HepG2 (cell line): Measurements from ENCODE around the gene SERPINE2. TPM values are rescaled to one million over a fixed set of nuclear protein-coding genes. Genes with fewer than 3 reads are reported as not detected.

Source experiments
- CSRNP2 ChIP-seq: sonication (generic); formaldehyde crosslinking; conservative IDR thresholded peaks from 2 replicates; pipeline ENCODE4 v1.8.0; 2022; ENCODE audit warnings: low read depth, missing genetic modification reagents
- CTCF ChIP-seq: sonication (generic); formaldehyde crosslinking; IDR thresholded peaks from 2 replicates; pipeline ENCODE4 v1.5.0; 2020; ENCODE audit warnings: mild to moderate bottlenecking, missing genetic modification reagents, moderate library complexity
- E2F5 ChIP-seq: sonication (generic); formaldehyde crosslinking; conservative IDR thresholded peaks from 2 replicates; pipeline ENCODE4 v1.4.0; 2020; ENCODE audit warnings: missing genetic modification reagents
- EP300 ChIP-seq, 3 experiments: sonication (generic) in 1 of 3; formaldehyde crosslinking in 1 of 3; IDR thresholded peaks; 2 replicates each; pipeline versions ENCODE4 v1.5.1 to v1.6.1; 2011 to 2020; ENCODE audit warnings: low read depth in 2 of 3, low read length in 2 of 3, borderline replicate concordance in 1 of 3, improper control_type of control experiment in 1 of 3, mild to moderate bottlenecking in 1 of 3, missing genetic modification reagents in 1 of 3, moderate library complexity in 1 of 3
- GPN1 ChIP-seq: sonication (generic); formaldehyde crosslinking; IDR thresholded peaks from 2 replicates; pipeline ENCODE4 v1.5.1; 2020; ENCODE audit warnings: missing genetic modification reagents, borderline replicate concordance
- HNRNPLL ChIP-seq: fragments of 200-400 bp; formaldehyde crosslinking; IDR thresholded peaks from 2 replicates; pipeline ENCODE4 v1.6.1; 2017; ENCODE audit warnings: mild to moderate bottlenecking, low read depth, low read length; ENCODE audit not compliant: poor library complexity, severe bottlenecking
- KDM1A ChIP-seq: IDR thresholded peaks from 2 replicates; pipeline ENCODE4 v1.6.1; 2016; ENCODE audit warnings: missing compliant biosample characterization
- KDM3A ChIP-seq: IDR thresholded peaks from 2 replicates; pipeline ENCODE4 v1.6.1; 2018; ENCODE audit warnings: low read depth, missing compliant biosample characterization
- KMT2A ChIP-seq: sonication (generic); formaldehyde crosslinking; IDR thresholded peaks from 2 replicates; pipeline ENCODE4 v1.4.0; 2020; ENCODE audit warnings: missing genetic modification reagents
- MED8 ChIP-seq: sonication (generic); formaldehyde crosslinking; IDR thresholded peaks from 2 replicates; pipeline ENCODE4 v1.8.1; 2023; ENCODE audit warnings: mild to moderate bottlenecking, missing genetic modification reagents; ENCODE audit not compliant: insufficient replicate concordance
- NR2F1 ChIP-seq, 2 experiments: fragments of 450-650 bp in 1 of 2; formaldehyde crosslinking in 1 of 2; IDR thresholded peaks; 2 replicates each; pipeline versions ENCODE4 v1.5.0 to v1.6.1; 2016 to 2020; ENCODE audit warnings: mild to moderate bottlenecking in 1 of 2, missing compliant biosample characterization in 1 of 2, missing genetic modification reagents in 1 of 2, moderate library complexity in 1 of 2
- PHF8 ChIP-seq: sonication (generic); formaldehyde crosslinking; IDR thresholded peaks from 2 replicates; pipeline ENCODE4 v1.5.0; 2020; ENCODE audit warnings: missing genetic modification reagents
- PTBP1 ChIP-seq: fragments of 200-400 bp; formaldehyde crosslinking; IDR thresholded peaks from 2 replicates; pipeline ENCODE4 v1.6.1; 2018; ENCODE audit warnings: low read length, low read depth; ENCODE audit not compliant: poor library complexity, severe bottlenecking
- SAP130 ChIP-seq: IDR thresholded peaks from 2 replicates; pipeline ENCODE4 v1.6.1; 2016; ENCODE audit warnings: low read depth
- U2AF1 ChIP-seq: fragments of 200-400 bp; formaldehyde crosslinking; optimal IDR thresholded peaks from 2 replicates; pipeline ENCODE3; 2017; ENCODE audit warnings: mild to moderate bottlenecking, low read depth, low read length
- ZBED4 ChIP-seq: sonication (generic); formaldehyde crosslinking; IDR thresholded peaks from 2 replicates; pipeline ENCODE4 v1.4.0; 2020; ENCODE audit warnings: missing genetic modification reagents, borderline replicate concordance
- ZBTB1 ChIP-seq: sonication (generic); formaldehyde crosslinking; IDR thresholded peaks from 2 replicates; pipeline ENCODE4 v1.4.0; 2020; ENCODE audit warnings: missing genetic modification reagents, borderline replicate concordance
- ZMYM3 ChIP-seq: sonication (generic); formaldehyde crosslinking; IDR thresholded peaks from 2 replicates; pipeline ENCODE4 v1.5.1; 2020; ENCODE audit warnings: mild to moderate bottlenecking, missing genetic modification reagents
- polyA plus RNA-seq, 8 experiments: library from polyadenylated mRNA; depleted of rRNA in 3 of 8; stranded (reverse) in 7 of 8; unstranded in 1 of 8; fragments of >200 nt; fragmentation: Illumina TruSeq in 4 of 8; extraction: Trizol in 4 of 8; gene quantifications; 2 replicates each; pipeline versions ENCODE4 v1.2.1 to v1.2.3, GENCODE V29; 2011 to 2016; ENCODE audit warnings: low read depth in 4 of 8, missing spikeins in 1 of 8, mixed read lengths in 1 of 8; ENCODE audit not compliant: insufficient read depth in 1 of 8
- total RNA-seq, 5 experiments: library from RNA; depleted of rRNA; stranded (reverse); fragments of >200 nt; fragmentation: Illumina TruSeq; extraction: Trizol; gene quantifications; 2 replicates each; pipeline ENCODE4 v1.2.3, GENCODE V29; 2016; ENCODE audit warnings: low read depth in 1 of 5

The SERPINE2 gene
- total and polyA plus RNA-seq, 2 of the 13 experiments (the other 11 are each of a cell fraction or from before 2014, with no cell fraction given): 7.9 to 18.1 TPM

- TF ChIP-seq ZBED4: peak; percentile 84; the same call in 1 of the 2 replicates
- peak; percentile 89 for TF ChIP-seq U2AF1
- TF ChIP-seq ZBTB1 (CRISPR knock-in tag): no peak
- TF ChIP-seq CSRNP2 (CRISPR knock-in tag): no peak
- TF ChIP-seq CTCF (CRISPR knock-in tag): peak; percentile 24; the same call in 1 of the 2 replicates
- peak; percentile 69 to 77; a peak in 3 of 4 replicates for TF ChIP-seq EP300 (IDR thresholded peaks at IDR 0.05; ENCODE audit: low read depth in 2 of 2, low read length in 2 of 2)
- TF ChIP-seq EP300 (CRISPR knock-in tag; IDR thresholded peaks at IDR 0.05; ENCODE audit: borderline replicate concordance): peak; percentile 85
- TF ChIP-seq SAP130: peak; percentile 99
- TF ChIP-seq NR2F1 (CRISPR knock-in tag; IDR thresholded peaks at IDR 0.05): peak in 1 of 2 experiments; percentile 8; a peak in 1 of 4 replicates
- TF ChIP-seq ZMYM3: peak; percentile 95
- TF ChIP-seq KDM1A (CRISPR knock-in tag): 0 out of 2 replicates have a peak, but pooled peaks have one; percentile 51
- peak; percentile 95 for TF ChIP-seq KDM3A (CRISPR knock-in tag)
- peak; percentile 99 for TF ChIP-seq KMT2A (CRISPR knock-in tag)
- peak; percentile 85 for TF ChIP-seq HNRNPLL
- no peak for TF ChIP-seq GPN1
- peak; percentile 98 for TF ChIP-seq PHF8 (CRISPR knock-in tag)
- TF ChIP-seq E2F5 (CRISPR knock-in tag): peak; percentile 69; the same call in 1 of the 2 replicates
- peak; percentile 85 for TF ChIP-seq MED8 (CRISPR knock-in tag)
- TF ChIP-seq PTBP1: peak; percentile 37
Observed at GRCh38 chr2:223944703-223945531, 94.2 kb downstream of the SERPINE2 start, which contains the start of gene WDFY1 (continued).
